Left lobe of liver (tissue), 2 donors: ENCODE results near the gene MZB1. TPM values are rescaled to one million over a fixed set of nuclear protein-coding genes. Genes with fewer than 3 reads are reported as not detected.
A peak's percentile ranks its signal among the peaks of the same experiment; 100 is the strongest.
"Not testable (repeated sequence)": the region's sequence is repeated elsewhere in the genome, so short reads cannot be mapped to it uniquely, and the experiment has no call there.

Experiments used
- ATAC-seq: fragments of 200-7000 bp; cut with Tn5 transposase; one replicate; pipeline ENCODE4 v1.9.1; 2020; ENCODE audit warnings: mild to moderate bottlenecking, moderate library complexity
- DNase-seq: peaks from one replicate; pipeline ENCODE4 v3.0.0-alpha.2; 2020; ENCODE audit warnings: low spot score
- total RNA-seq: library from RNA; stranded (reverse); gene quantifications from one replicate; pipeline ENCODE4 v1.2.1, GENCODE V29; 2021
- donor health status: DM: no; HTN: no; CAD: no; lungs with moderate emphysema.
- donor health status: DM: no; HTN: yes; CAD: no.

The MZB1 gene
- total RNA-seq, 1 donor from 2014 or later, result 0.96 TPM

GRCh38 chr5:139392678-139393496 is 3.2 kb upstream of the MZB1 start:
- DNase-seq, result no peak
- peak; percentile 67 for ATAC-seq

GRCh38 chr5:139392324-139392677 is 2.6 kb upstream of the MZB1 start:
- DNase-seq (no peak), ATAC-seq (no peak)

GRCh38 chr5:139391570-139392323 is 2.0 kb upstream of the MZB1 start:
- ATAC-seq, result no peak
- DNase-seq, result no peak

- ATAC-seq (no peak), DNase-seq (no peak)
Observed at GRCh38 chr5:139390639-139391569, 1.2 kb upstream of the MZB1 start.

- DNase-seq (no peak), ATAC-seq (no peak)
Observed at GRCh38 chr5:139388198-139388821, 1.4 kb downstream of the MZB1 start.

- no peak for DNase-seq
- ATAC-seq, result no peak
Observed at GRCh38 chr5:139387611-139388197, 2.0 kb downstream of the MZB1 start.

GRCh38 chr5:139386956-139387355 is 2.8 kb downstream of the MZB1 start:
- not testable (repeated sequence) for DNase-seq

DNA sequence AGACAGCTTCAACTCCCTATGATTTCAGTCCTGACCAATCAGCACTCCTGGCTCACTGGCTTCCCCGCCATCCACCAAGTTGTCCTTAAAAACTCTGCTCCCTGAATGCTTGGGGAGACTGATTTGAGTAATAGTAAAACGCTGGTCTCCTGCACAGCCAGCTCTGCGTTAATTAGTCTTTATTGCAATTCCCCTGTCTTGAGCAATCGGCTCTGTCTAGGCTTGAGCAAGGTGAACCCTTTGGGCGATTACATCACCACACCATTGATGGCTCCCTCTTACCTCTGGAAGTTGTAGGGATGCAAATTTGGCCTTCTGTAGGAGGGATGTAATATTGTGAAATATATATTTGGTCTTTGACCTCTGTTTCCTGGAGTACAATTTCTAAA is 3.7 kb downstream of the MZB1 start:
- DNase-seq (no peak), ATAC-seq (no peak)

More at GRCh38 chr5:139386956-139387355, 2.8 kb downstream of the MZB1 start:
- ATAC-seq, result not testable (repeated sequence)

GRCh38 chr5:139385061-139386049 is 4.4 kb downstream of the MZB1 start:
- ATAC-seq (peak; percentile 58), DNase-seq (no peak)

DNA sequence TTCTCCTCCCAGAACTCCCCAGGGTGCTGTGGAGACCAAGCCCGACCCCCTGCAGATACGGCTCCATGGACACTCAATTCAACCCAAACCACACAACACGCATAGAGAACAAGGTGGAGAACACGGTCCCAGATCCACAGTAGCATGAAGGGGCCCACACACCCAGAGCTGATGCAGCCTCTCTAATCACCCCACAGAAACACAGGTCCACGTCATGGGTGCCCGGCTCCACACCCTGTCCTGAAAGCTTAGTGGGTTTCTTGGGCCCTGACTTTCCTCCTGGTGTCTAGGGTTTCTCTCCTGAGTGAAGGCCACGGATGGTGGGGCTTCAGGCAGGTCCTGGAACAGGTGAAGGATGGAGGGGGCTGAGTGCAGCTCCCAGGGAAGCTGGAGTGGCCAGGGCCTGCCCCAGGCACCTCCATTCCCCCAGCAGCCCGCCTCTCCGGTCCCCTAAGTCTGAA is 5.1 kb downstream of the MZB1 start:
- DNase-seq (no peak), ATAC-seq (no peak)

GRCh38 chr5:139383993-139384590 is 5.6 kb downstream of the MZB1 start:
- peak; percentile 52 for ATAC-seq

DNA sequence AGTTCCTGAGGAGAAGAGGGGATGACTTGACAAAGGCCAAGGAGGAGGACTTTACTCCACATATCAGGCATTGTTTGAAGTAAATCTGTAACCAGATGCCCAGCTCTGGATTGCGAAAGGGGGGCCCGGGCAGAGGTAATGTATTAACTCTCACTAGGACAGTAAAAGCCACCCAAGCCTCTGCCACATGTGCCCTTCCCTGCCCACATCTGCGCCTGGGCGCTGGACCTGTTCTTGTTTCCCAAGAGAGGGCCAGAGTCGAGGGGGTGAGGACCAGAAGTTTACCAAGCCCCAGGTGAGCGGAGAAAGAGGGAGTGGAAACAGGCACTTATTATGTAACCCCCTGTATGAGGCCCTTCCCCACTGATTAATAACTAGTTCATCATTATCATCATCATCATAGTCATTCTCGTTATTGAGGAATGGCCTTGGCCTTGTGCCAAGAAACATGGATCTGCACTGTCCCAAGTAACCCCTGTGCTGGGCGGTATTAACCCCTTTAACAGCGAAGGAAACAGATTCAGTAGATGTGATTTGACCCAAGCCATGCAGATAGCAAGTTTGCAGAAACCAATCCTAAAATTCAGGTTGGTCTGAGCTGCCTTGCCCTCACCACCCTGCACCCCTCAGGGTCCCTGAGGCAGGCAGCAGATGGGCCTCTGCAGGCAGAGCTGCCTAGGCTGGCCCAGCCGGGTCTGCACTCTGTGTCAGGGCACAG is 6.3 kb downstream of the MZB1 start, which contains the start of gene SLC23A1:
Gene SLC23A1, minus strand, starts transcription at position 23 of the 718 bp plus-strand sequence. CDS start 44 bp downstream, outside the sequence.
- peak; percentile 73 for ATAC-seq
- DNase-seq, result peak; percentile 91

More at GRCh38 chr5:139383993-139384590, 5.6 kb downstream of the MZB1 start:
- no peak for DNase-seq

- ATAC-seq (peak; percentile 6), DNase-seq (no peak)
Observed at GRCh38 chr5:139382807-139383206, 6.9 kb downstream of the MZB1 start.

DNA sequence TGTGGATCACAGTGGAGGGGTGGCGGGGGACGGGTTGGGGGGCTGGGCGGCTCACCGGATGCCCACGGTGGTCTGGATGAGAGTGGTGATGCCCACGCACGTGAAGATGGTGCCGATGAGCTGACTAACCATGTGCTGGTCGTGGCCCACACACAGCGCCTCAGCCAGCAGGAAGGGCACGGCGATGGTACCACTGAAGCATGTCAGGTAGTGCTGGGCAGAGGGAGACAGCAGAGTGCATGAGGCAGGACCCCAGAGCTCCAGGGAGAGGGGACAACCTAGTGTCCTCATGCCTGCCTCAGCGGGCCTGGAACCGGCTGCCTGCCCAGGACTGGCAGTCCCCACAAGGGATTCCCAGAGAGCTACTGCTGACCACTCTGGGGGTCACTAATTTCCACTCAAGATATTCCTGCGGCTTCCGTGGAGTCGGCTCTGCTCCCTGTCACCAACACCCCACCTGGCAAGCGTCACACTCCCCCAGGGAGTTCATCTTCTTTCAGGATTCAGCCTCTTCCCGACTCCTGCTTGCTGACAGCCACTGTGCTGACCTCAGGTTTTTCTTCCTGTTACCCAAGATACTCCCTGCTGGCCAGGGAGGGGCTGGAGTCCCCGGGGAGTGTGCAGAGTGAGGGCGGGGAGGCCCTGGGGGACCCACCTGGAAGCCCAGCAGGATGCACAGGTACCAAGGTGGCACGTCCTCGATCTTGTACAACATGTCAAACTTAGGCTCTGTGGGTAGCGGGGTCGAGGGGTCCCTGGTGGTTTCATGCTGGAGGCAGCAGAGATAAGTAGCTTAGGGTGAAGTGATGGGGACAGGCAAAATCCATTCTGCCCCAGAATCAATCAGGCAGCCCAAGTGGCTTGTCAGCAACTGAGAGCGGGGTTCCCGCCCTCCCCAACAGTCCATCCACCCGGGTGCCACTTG is 7.6 kb downstream of the MZB1 start:
- ATAC-seq, result peak; percentile 39
- DNase-seq, result no peak

DNA sequence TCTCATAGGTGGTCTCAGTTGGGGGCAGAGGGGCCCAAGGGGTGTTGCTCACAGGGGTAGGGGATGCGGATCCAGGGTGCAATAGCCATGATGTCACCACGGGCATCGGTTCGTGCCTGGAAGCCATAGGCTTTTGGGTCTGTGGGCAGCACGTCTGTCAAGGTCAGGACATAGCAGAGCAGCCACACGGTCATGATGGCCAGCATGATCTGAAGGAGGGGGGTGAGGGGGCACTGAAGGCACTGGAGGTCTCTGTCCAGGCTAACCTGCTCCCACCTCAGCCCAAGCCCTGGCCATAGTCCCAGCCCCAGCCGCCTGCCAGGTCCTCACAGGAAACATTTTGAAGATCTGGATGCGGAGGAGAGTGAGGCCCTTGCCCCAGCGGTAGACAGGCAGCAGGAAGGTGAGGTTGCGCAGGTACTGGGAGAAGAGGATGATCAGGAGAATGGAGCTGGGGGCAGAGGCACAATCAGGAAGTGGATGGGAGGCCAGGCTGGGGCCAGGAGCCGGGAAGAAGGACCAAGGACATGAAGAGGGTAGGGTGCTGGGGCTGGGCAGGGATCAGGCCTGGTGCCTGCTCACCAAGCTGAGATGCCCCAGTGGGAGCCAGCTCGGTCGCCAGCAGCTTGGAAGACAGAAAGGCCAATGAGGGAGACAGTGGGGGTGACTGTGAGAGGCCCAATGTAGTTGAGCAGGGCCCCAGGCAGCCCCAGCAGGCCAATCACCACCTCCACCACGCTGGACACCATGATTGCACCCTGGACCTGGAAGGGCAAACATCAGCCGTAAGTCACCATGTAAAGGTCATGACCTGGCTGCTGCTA is 9.9 kb downstream of the MZB1 start:
- DNase-seq, result no peak
- no peak for ATAC-seq

DNA sequence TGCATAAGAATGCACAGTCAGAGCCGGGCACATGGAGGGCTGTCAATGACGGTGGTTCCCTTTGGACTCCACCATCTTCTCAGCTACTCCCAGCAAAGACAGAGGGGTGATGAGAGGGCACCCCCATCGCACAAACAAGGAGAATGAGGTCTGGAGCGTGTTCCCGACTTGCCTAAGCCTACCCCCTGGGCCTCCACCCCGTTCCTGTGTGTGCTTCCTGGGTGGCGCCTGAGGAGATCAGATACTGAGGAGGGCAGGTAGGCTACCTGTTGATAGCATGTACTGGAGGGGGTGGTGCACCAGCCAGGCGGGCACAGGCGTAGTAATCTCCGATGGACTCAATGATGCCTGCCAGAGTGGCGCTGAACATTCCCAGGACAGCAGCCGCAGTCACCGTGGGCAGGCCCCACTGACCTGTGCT is 10.8 kb downstream of the MZB1 start:
- ATAC-seq, result no peak

More for the DNA sequence above, 10.8 kb downstream of the MZB1 start:
- no peak for DNase-seq
